ENCODE data around the gene PTPRK. TPM values are rescaled to one million over a fixed set of nuclear protein-coding genes. Genes with fewer than 3 reads are reported as not detected.

Gene PTPRK
- total and polyA plus RNA-seq, 2 of the 13 experiments (the other 11 are each of a cell fraction or from before 2014, with no cell fraction given) = 43.6 to 98.3 TPM

DNA sequence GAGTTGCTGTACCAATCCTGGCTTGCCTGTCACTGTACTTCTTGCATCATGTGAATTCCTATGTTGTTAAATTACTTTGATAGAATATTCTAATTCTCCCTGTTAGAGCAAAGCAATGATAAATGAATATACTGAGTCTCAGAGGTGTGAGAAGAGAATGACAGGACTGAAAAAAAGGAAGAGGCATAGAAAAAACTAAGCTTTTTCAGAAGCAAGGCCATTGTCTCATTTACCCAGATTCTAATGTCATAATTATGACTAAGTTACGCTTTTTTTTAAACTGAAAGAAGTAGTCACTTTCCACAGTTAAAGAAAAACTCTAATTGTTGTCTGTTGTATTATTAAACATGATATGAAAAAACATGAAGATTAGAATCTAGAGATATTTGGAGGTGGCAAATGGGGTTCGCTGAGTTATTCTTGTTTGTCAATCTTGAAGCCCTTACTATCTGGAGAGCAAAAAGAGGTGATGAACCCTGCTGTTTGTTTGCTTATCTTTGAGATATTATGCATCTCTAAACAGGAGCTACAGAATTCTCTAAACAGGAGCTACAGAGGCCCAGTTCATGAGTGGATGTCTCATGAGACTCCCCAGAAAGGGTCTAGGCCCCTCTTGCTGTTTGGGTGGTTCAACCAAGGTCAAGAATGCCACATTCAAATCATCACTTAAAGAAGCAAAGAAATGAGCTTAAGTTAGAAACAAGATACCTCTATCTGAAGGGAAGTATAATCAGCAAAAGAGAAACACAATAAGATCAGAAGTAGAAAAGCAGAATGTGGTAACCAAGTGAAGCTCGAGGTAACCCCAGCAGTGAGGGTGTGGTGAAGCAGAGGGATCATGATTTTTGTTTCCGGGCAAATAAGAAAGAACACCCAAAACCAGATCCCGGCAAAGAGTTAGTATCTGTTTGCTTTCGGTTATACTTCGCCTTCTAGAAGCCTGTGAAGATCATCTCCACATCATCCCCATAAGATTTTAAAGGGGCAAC, 586.3 kb downstream of the PTPRK start:
- WGBS (ENCODE audit: low lambda C conversion rate) = 30% methylated on average over 7 of the region's 7 CpGs
- Histone ChIP-seq H3K9ac (ENCODE audit: insufficient read depth, low read depth, low read length) (no peak overlapping the region), H3K27ac (ENCODE audit: extremely low read length, insufficient read depth, low read length) (no peak overlapping the region), H3K79me2 (ENCODE audit: insufficient read depth, low read length) (no peaks in the 10 kb centered on the region), H3K4me3 (replicated peaks in 1 of 3; ENCODE audit: insufficient read depth in 1 of 3, low read depth in 2 of 3, low read length in 3 of 3) (no peak overlapping the region), H3K4me1 (ENCODE audit: insufficient read depth, low read length) (peaks cover 2% of the 10 kb centered on the region), H2AFZ (ENCODE audit: low read length) (no peak overlapping the region), H3K9me3 (ENCODE audit: low read length) (peaks cover 9% of the 10 kb centered on the region), H3K4me2 (ENCODE audit: low read depth, low read length) (no peak overlapping the region), H3K27me3 (ENCODE audit: control insufficient read depth in 1 of 2, insufficient read depth in 2 of 2, low read length in 2 of 2) (no peaks in the 10 kb centered on the region), H3K36me3 (replicated peaks in 1 of 2; ENCODE audit: control insufficient read depth in 1 of 2, insufficient read depth in 2 of 2, low read length in 2 of 2) (no peaks in the 10 kb centered on the region), H4K20me1 (ENCODE audit: insufficient read depth, low read length) (no peaks in the 10 kb centered on the region)
- intact Hi-C loops (cut with micrococcal nuclease; ENCODE audit: unreplicated experiment) = no loop called here
- ChIA-PET CTCF (ENCODE audit: low intra/inter-chr PET ratio, low total read pairs) (no interaction called here), POLR2A (no interaction called here)
- FAIRE-seq = no peak
- ATAC-seq = no peak
- DNase-seq (ENCODE audit: low spot score) = no peak
- no TSS peak for BruUV-seq (replicated peaks)
- in situ Hi-C loops (cut with HindIII; ENCODE audit: extremely low pct_ligation_motif_present, low pct_unique_long_range_greater_than_20kb) = no loop called here
- TF ChIP-seq RFX3 (CRISPR knock-in tag; IDR thresholded peaks at IDR 0.05) (no peak), HMGA1 (CRISPR knock-in tag; conservative IDR thresholded peaks at IDR 0.05) (no peak), ZNF615 (CRISPR knock-in tag; IDR thresholded peaks at IDR 0.05; ENCODE audit: borderline replicate concordance) (no peak), U2AF1 (optimal IDR thresholded peaks at IDR 0.05; ENCODE audit: low read depth, low read length) (no peak), GTF3A (CRISPR knock-in tag; conservative IDR thresholded peaks at IDR 0.05) (no peak), FIP1L1 (IDR thresholded peaks at IDR 0.05; ENCODE audit: borderline replicate concordance, insufficient read depth, low read depth, low read length) (no peak), JARID2 (CRISPR knock-in tag; IDR thresholded peaks at IDR 0.05; ENCODE audit: insufficient replicate concordance) (no peak), SCMH1 (CRISPR knock-in tag; IDR thresholded peaks at IDR 0.05; ENCODE audit: borderline replicate concordance) (no peak)
- TF ChIP-seq, protein P1, sequence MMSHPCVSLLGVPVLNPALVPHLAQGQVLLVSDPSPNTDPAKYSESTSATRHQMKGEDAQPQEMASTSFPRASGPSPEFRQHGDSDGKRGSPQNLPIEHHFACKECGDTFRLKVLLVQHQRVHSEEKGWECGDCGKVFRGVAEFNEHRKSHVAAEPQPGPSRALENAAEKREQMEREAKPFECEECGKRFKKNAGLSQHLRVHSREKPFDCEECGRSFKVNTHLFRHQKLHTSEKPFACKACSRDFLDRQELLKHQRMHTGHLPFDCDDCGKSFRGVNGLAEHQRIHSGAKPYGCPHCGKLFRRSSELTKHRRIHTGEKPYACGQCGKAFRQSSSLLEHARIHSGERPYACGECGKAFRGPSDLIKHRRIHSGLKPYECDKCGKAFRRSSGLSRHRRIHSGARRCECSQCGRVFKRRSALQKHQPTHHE (CRISPR knock-in tag; IDR thresholded peaks at IDR 0.05; ENCODE audit: borderline replicate concordance) = no peak
- TF ChIP-seq, protein P2, sequence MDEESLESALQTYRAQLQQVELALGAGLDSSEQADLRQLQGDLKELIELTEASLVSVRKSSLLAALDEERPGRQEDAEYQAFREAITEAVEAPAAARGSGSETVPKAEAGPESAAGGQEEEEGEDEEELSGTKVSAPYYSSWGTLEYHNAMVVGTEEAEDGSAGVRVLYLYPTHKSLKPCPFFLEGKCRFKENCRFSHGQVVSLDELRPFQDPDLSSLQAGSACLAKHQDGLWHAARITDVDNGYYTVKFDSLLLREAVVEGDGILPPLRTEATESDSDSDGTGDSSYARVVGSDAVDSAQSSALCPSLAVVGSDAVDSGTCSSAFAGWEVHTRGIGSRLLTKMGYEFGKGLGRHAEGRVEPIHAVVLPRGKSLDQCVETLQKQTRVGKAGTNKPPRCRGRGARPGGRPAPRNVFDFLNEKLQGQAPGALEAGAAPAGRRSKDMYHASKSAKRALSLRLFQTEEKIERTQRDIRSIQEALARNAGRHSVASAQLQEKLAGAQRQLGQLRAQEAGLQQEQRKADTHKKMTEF (CRISPR knock-in tag; IDR thresholded peaks at IDR 0.05) = no peak
- TF ChIP-seq, protein P3, sequence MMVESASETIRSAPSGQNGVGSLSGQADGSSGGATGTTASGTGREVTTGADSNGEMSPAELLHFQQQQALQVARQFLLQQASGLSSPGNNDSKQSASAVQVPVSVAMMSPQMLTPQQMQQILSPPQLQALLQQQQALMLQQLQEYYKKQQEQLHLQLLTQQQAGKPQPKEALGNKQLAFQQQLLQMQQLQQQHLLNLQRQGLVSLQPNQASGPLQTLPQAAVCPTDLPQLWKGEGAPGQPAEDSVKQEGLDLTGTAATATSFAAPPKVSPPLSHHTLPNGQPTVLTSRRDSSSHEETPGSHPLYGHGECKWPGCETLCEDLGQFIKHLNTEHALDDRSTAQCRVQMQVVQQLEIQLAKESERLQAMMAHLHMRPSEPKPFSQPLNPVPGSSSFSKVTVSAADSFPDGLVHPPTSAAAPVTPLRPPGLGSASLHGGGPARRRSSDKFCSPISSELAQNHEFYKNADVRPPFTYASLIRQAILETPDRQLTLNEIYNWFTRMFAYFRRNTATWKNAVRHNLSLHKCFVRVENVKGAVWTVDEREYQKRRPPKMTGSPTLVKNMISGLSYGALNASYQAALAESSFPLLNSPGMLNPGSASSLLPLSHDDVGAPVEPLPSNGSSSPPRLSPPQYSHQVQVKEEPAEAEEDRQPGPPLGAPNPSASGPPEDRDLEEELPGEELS (CRISPR knock-in tag; IDR thresholded peaks at IDR 0.05) = no peak
- TF ChIP-seq, protein P4, sequence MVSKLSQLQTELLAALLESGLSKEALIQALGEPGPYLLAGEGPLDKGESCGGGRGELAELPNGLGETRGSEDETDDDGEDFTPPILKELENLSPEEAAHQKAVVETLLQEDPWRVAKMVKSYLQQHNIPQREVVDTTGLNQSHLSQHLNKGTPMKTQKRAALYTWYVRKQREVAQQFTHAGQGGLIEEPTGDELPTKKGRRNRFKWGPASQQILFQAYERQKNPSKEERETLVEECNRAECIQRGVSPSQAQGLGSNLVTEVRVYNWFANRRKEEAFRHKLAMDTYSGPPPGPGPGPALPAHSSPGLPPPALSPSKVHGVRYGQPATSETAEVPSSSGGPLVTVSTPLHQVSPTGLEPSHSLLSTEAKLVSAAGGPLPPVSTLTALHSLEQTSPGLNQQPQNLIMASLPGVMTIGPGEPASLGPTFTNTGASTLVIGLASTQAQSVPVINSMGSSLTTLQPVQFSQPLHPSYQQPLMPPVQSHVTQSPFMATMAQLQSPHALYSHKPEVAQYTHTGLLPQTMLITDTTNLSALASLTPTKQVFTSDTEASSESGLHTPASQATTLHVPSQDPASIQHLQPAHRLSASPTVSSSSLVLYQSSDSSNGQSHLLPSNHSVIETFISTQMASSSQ (IDR thresholded peaks at IDR 0.05; ENCODE audit: low read depth) = no peak
- TF ChIP-seq, protein P4 (CRISPR knock-in tag; IDR thresholded peaks at IDR 0.05; ENCODE audit: borderline replicate concordance) = no peak

Measured in HepG2 (cell line).